Peyer's patch (tissue), 4 donors: ENCODE results near the gene CTU2. TPM values are rescaled to one million over a fixed set of nuclear protein-coding genes. Genes with fewer than 3 reads are reported as not detected.

Experiments used
- DNase-seq, 3 donors: peaks; one replicate each; pipeline ENCODE4 v3.0.0-alpha.2; 2017 to 2019
- H3K27ac ChIP-seq, 4 donors: fragments of 200-600 bp; sonication (generic); one replicate each; pipeline ENCODE4 v1.5.1; 2016 to 2019
- H3K27me3 ChIP-seq, 2 donors: fragments of 200-600 bp; sonication (generic); one replicate each; pipeline ENCODE4 v1.5.1; 2019
- H3K36me3 ChIP-seq, 3 donors: fragments of 200-600 bp; sonication (generic); one replicate each; pipeline ENCODE4 v1.5.1; 2016 to 2019
- H3K4me1 ChIP-seq, 4 donors: fragments of 200-600 bp; sonication (generic); one replicate each; pipeline ENCODE4 v1.5.1; 2016 to 2019
- H3K4me3 ChIP-seq, 4 donors: fragments of 200-600 bp; sonication (generic); 1 replicate in 3 of 4; 2 replicates in 1 of 4; pipeline ENCODE4 v1.5.1; 2016 to 2019; ENCODE audit warnings: mild to moderate bottlenecking in 1 of 4
- H3K9me3 ChIP-seq, 4 donors: fragments of 200-600 bp; sonication (generic); one replicate each; pipeline ENCODE4 v1.5.1; 2016 to 2019; ENCODE audit warnings: mild to moderate bottlenecking in 1 of 4
- CTCF ChIP-seq, 6 experiments: fragments of 450-650 bp in 4 of 6; fragments of 200-600 bp in 2 of 6; sonication (generic) in 1 of 6; IDR thresholded peaks; one replicate each; pipeline ENCODE4 v1.5.1; 2017 to 2019; ENCODE audit warnings: antibody characterized with exemption in 6 of 6, mild to moderate bottlenecking in 3 of 6, moderate library complexity in 1 of 6
- POLR2A ChIP-seq, 2 donors: fragments of 450-650 bp; IDR thresholded peaks; one replicate each; pipeline ENCODE4 v1.5.1; 2017; ENCODE audit warnings: antibody characterized with exemption in 2 of 2, mild to moderate bottlenecking in 2 of 2, moderate library complexity in 2 of 2
- total RNA-seq, 4 donors: library from RNA; depleted of rRNA; stranded (reverse); fragments of >200 nt; gene quantifications; one replicate each; pipeline ENCODE4 v1.1.0, GENCODE V29; 2016

CTU2 gene
- total RNA-seq, 4 donors from 2014 or later = 3.9 to 25.1 (median 9.3) TPM

- no peaks in the 10 kb centered on the region for H3K27me3 ChIP-seq
- TF ChIP-seq POLR2A (IDR thresholded peaks at IDR 0.05) (no peak), CTCF (IDR thresholded peaks at IDR 0.05) (no peak)
- peaks cover 0 to 72% (median 0%) of the 10 kb centered on the region in 3 donors for H3K36me3 ChIP-seq
- no peak overlapping the region for H3K27ac ChIP-seq
- H3K4me3 ChIP-seq = no peak overlapping the region
- H3K9me3 ChIP-seq = no peaks in the 10 kb centered on the region
- DNase-seq = no peak
- no peaks in the 10 kb centered on the region for H3K4me1 ChIP-seq
Observed at GRCh38 chr16:88715312-88716190, 9.2 kb downstream of the CTU2 start.

GRCh38 chr16:88716201-88716600 is 9.9 kb downstream of the CTU2 start:
- DNase-seq = no peak
- H3K27ac ChIP-seq = no peak overlapping the region
- no peaks in the 10 kb centered on the region for H3K9me3 ChIP-seq
- no peaks in the 10 kb centered on the region for H3K27me3 ChIP-seq
- no peak for TF ChIP-seq POLR2A (IDR thresholded peaks at IDR 0.05)
- TF ChIP-seq CTCF (IDR thresholded peaks at IDR 0.05) = no peak
- H3K4me3 ChIP-seq = no peak overlapping the region
- H3K4me1 ChIP-seq = no peaks in the 10 kb centered on the region
- H3K36me3 ChIP-seq = peaks cover 0 to 78% (median 0%) of the 10 kb centered on the region in 3 donors

GRCh38 chr16:88716601-88717001 is 10.3 kb downstream of the CTU2 start:
- Histone ChIP-seq H3K36me3 (peaks cover 0 to 82% (median 0%) of the 10 kb centered on the region in 3 donors), H3K27ac (no peak overlapping the region), H3K27me3 (no peaks in the 10 kb centered on the region), H3K9me3 (no peaks in the 10 kb centered on the region), H3K4me1 (no peaks in the 10 kb centered on the region), H3K4me3 (no peak overlapping the region)
- TF ChIP-seq CTCF (IDR thresholded peaks at IDR 0.05) (no peak), POLR2A (IDR thresholded peaks at IDR 0.05) (no peak)
- no peak for DNase-seq

GRCh38 chr16:88718178-88718577 is 11.9 kb downstream of the CTU2 start:
- no peaks in the 10 kb centered on the region for H3K9me3 ChIP-seq
- no peak overlapping the region for H3K4me3 ChIP-seq
- no peaks in the 10 kb centered on the region for H3K27me3 ChIP-seq
- no peak for DNase-seq
- H3K4me1 ChIP-seq = no peaks in the 10 kb centered on the region
- no peak overlapping the region for H3K27ac ChIP-seq
- H3K36me3 ChIP-seq = peaks cover 0 to 98% (median 0%) of the 10 kb centered on the region in 3 donors
- TF ChIP-seq POLR2A (IDR thresholded peaks at IDR 0.05) (no peak), CTCF (IDR thresholded peaks at IDR 0.05) (no peak)

- no peak overlapping the region for H3K4me3 ChIP-seq
- H3K9me3 ChIP-seq = no peaks in the 10 kb centered on the region
- DNase-seq = no peak
- no peaks in the 10 kb centered on the region for H3K4me1 ChIP-seq
- H3K27ac ChIP-seq = no peak overlapping the region
- H3K27me3 ChIP-seq = no peaks in the 10 kb centered on the region
- TF ChIP-seq POLR2A (IDR thresholded peaks at IDR 0.05) (no peak), CTCF (IDR thresholded peaks at IDR 0.05) (no peak)
- peaks cover 0 to 98% (median 0%) of the 10 kb centered on the region in 3 donors for H3K36me3 ChIP-seq
Observed at GRCh38 chr16:88719267-88719932, 13.1 kb downstream of the CTU2 start.
